Stimulated activated naive CD8-positive, alpha-beta T cell treated with anti-CD3 and anti-CD28 coated beads, Interleukin-15, amount 100 ng/mL, for 72 hours (primary cell): ENCODE results near the gene DMBT1.
"Not testable (repeated sequence)": the region's sequence is repeated elsewhere in the genome, so short reads cannot be mapped to it uniquely, and the experiment has no call there.

ENCODE experiments used
- ATAC-seq: fragments of 150-1000 bp; cut with Tn5 transposase; 2 replicates; pipeline ENCODE4 v1.10.0; 2021; ENCODE audit warnings: mild to moderate bottlenecking, moderate library complexity
- DNase-seq, 2 donors: peaks; one replicate each; pipeline ENCODE4 v3.0.0; 2021 to 2022
- H3K27ac Mint-ChIP-seq, 2 donors: one replicate each; pipeline ENCODE4 v1.8.0; 2022; ENCODE audit warnings: mild to moderate bottlenecking in 2 of 2, mixed read lengths in 2 of 2, moderate library complexity in 2 of 2
- H3K27me3 Mint-ChIP-seq: one replicate; pipeline ENCODE4 v1.8.0; 2022; ENCODE audit warnings: mixed read lengths
- H3K4me1 Mint-ChIP-seq: one replicate; pipeline ENCODE4 v1.8.0; 2022; ENCODE audit warnings: mild to moderate bottlenecking, mixed read lengths
- H3K4me3 Mint-ChIP-seq, 2 donors: one replicate each; pipeline ENCODE4 v1.8.0; 2022; ENCODE audit warnings: mild to moderate bottlenecking in 2 of 2, mixed read lengths in 2 of 2, moderate library complexity in 1 of 2
- H3K9me3 Mint-ChIP-seq, 2 donors: one replicate each; pipeline ENCODE4 v1.8.0; 2022; ENCODE audit warnings: mixed read lengths in 2 of 2

The DMBT1 gene

DNA sequence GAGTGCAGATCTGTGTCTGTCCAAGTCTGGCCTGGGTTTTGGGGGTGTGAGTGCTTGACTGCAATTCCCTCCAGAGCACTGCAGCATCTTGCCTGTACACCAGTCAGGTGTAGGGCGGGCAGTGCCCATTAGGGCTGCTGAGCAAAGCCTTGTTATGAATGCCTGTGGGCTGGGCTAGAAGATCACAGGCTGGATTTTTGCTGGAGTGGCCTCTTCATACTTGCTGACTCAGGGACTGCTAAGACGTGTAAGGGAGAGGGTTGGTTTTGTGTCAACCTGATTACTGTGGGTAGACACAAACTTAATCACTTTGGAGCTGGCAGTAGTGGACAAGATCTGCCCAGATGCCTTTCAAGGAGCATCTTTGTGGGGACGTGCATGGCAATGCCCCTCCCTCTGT is 29.6 kb downstream of the DMBT1 start:
- H3K9me3 Mint-ChIP-seq: no peaks in the 10 kb centered on the region
- no peak overlapping the region for H3K27ac Mint-ChIP-seq
- ATAC-seq (no peak), DNase-seq (no peak)
- H3K27me3 Mint-ChIP-seq: peaks cover 8% of the 10 kb centered on the region
- H3K4me3 Mint-ChIP-seq: no peak overlapping the region
- no peaks in the 10 kb centered on the region for H3K4me1 Mint-ChIP-seq

DNA sequence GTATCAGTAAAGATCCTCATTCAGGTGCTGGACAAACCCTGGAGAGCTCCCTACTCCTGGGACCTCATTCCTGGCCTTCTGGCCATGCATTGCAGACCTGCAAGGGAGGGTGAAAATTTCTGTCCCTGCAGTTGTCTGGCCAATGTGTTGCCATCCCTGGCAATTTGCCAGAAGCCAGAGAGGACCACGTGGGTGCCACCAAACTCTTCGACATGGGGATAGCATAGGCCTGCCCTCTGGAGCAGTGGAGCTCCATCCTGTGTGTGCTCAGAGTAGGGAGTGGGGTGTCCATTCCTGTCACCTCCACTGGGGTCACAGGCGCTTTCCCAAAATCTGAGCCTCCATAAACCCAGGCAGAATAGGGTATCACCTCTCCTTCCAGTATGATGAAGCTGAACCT is 31.2 kb downstream of the DMBT1 start:
- Mint-ChIP-seq H3K4me1 (no peaks in the 10 kb centered on the region), H3K27ac (no peak overlapping the region), H3K9me3 (no peaks in the 10 kb centered on the region), H3K4me3 (no peak overlapping the region), H3K27me3 (peaks cover 8% of the 10 kb centered on the region)
- no peak for DNase-seq
- no peak for ATAC-seq

- no peaks in the 10 kb centered on the region for H3K9me3 Mint-ChIP-seq
- H3K4me1 Mint-ChIP-seq: no peaks in the 10 kb centered on the region
- ATAC-seq (no peak), DNase-seq (no peak)
- no peak overlapping the region for H3K27ac Mint-ChIP-seq
- H3K27me3 Mint-ChIP-seq: peaks cover 8% of the 10 kb centered on the region
- H3K4me3 Mint-ChIP-seq: no peak overlapping the region
Measured at GRCh38 chr10:122592161-122592560, 31.6 kb downstream of the DMBT1 start.

DNA sequence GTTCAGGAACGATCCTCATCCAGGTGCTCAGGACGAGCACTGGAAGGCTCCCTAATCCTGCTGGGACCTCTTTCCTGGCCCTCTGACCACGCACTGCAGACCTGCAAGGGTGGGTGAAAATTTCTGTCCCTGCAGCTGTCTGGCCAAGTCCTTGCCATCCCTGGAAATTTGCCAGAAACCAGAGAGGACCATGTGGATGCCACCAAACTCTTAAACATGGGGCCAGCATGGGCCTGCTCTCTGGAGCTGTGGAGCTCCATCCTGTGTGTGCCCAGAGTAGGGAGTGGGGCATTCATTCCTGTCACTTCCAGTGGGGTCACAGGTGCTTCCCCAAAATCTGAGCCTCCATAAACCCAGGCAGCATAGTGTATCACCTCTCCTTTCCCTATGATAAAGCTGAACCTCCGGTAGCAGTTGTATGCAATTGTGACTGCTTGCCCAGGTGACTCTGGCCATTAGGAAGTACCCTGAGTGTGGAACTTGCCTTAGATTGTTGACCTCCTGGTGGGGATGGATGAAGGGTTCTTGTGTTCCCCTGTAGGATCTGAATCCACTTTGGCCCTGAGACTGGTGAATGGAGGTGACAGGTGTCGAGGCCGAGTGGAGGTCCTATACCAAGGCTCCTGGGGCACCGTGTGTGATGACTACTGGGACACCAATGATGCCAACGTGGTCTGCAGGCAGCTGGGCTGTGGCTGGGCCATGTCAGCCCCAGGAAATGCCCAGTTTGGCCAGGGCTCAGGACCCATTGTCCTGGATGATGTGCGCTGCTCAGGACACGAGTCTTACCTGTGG is 57.1 kb downstream of the DMBT1 start:
- ATAC-seq (no peak), DNase-seq (no peak)
- H3K4me3 Mint-ChIP-seq: no peak overlapping the region
- no peaks in the 10 kb centered on the region for H3K4me1 Mint-ChIP-seq
- no peaks in the 10 kb centered on the region for H3K9me3 Mint-ChIP-seq
- H3K27ac Mint-ChIP-seq: no peak overlapping the region
- H3K27me3 Mint-ChIP-seq: peaks cover 16% of the 10 kb centered on the region

GRCh38 chr10:122618461-122619165 is 58.1 kb downstream of the DMBT1 start:
- no peak overlapping the region for H3K27ac Mint-ChIP-seq
- no peak for ATAC-seq
- no peaks in the 10 kb centered on the region for H3K4me1 Mint-ChIP-seq
- DNase-seq: no peak
- H3K27me3 Mint-ChIP-seq: peaks cover 16% of the 10 kb centered on the region
- H3K4me3 Mint-ChIP-seq: no peak overlapping the region
- H3K9me3 Mint-ChIP-seq: no peaks in the 10 kb centered on the region

- H3K27me3 Mint-ChIP-seq: peaks cover 16% of the 10 kb centered on the region
- not testable (repeated sequence) for ATAC-seq, H3K4me3 Mint-ChIP-seq, H3K4me1 Mint-ChIP-seq, DNase-seq, H3K27ac Mint-ChIP-seq, H3K9me3 Mint-ChIP-seq
Measured at GRCh38 chr10:122620961-122621360, 60.4 kb downstream of the DMBT1 start.

DNA sequence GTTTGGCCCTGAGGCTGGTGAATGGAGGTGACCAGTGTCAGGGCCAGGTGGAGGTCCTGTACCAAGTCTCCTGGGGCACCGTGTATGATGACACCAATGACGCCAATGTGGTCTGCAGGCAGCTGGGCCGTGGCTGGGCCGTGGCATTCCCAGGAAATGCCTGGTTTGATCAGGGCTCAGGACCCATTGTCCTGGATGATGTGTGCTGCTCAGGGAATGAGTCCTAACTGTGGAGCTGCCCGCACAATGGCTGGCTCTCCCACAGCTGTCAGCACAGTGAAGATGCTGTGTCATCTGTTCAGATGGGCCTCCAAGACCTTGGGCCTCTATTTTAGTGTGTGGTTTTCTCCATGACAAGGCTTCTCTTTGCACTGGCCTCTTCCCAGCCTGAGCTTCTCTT is 64.0 kb downstream of the DMBT1 start:
- Mint-ChIP-seq H3K27me3 (no peaks in the 10 kb centered on the region), H3K4me3 (no peak overlapping the region), H3K4me1 (no peaks in the 10 kb centered on the region), H3K9me3 (no peaks in the 10 kb centered on the region), H3K27ac (no peak overlapping the region)
- DNase-seq (no peak), ATAC-seq (no peak)

DNA sequence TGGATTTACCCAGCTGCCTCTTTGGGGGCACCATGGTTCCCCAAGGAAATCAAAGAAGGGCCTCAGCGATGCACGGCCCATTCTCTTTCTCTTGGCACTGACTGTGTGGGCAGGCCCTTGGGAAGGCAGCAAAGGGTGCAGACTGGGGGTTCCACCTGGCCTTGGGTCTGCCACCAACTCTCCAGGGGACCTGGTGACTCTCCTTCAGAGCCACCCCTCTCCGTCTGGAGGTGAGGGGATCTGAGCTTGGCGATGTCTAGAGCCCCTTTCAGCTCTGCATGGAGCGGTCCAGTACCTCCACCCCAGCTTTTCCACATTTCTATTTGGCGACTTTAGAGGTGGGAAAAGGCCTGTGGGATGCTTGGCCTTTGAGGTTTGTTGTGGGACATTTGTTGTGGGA is 70.0 kb downstream of the DMBT1 start:
- no peak overlapping the region for H3K27ac Mint-ChIP-seq

GRCh38 chr10:122632031-122632430 is 71.5 kb downstream of the DMBT1 start:
- no peaks in the 10 kb centered on the region for H3K4me1 Mint-ChIP-seq
- ATAC-seq (no peak), DNase-seq (no peak)
- H3K27me3 Mint-ChIP-seq: peaks cover 3% of the 10 kb centered on the region
- no peak overlapping the region for H3K4me3 Mint-ChIP-seq
- H3K27ac Mint-ChIP-seq: no peak overlapping the region
- no peaks in the 10 kb centered on the region for H3K9me3 Mint-ChIP-seq

More for the DNA sequence above, 70.0 kb downstream of the DMBT1 start:
- DNase-seq (no peak), ATAC-seq (no peak)
- Mint-ChIP-seq H3K9me3 (no peaks in the 10 kb centered on the region), H3K27me3 (no peaks in the 10 kb centered on the region), H3K4me1 (no peaks in the 10 kb centered on the region), H3K4me3 (no peak overlapping the region)

DNA sequence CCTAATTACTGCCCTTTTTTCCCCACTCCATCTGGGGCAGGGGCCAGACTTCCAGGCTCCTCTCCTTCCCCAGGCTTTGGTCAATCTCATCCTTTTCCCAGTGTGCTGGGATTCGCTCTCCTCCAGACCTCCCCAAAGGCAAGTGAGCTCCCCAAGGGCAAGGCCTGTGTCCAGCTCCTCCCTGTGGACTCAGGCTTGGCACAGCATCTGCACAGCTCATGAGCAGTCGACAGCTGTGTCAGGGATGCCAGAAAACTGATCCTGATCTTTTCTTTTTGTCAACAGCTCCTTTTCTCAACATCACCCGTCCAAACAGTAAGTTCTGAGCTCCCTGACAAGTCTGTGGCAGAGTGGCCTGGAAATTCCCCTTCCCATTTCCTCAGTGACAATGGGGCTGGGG is 72.0 kb downstream of the DMBT1 start:
- H3K27ac Mint-ChIP-seq: peak overlapping the region in 1 of 2 donors; percentile 22
- no peaks in the 10 kb centered on the region for H3K4me1 Mint-ChIP-seq
- peaks cover 7% of the 10 kb centered on the region for H3K27me3 Mint-ChIP-seq
- no peaks in the 10 kb centered on the region for H3K9me3 Mint-ChIP-seq
- ATAC-seq: no peak
- no peak for DNase-seq
- no peak overlapping the region for H3K4me3 Mint-ChIP-seq

- Mint-ChIP-seq H3K27ac (no peak overlapping the region), H3K9me3 (no peaks in the 10 kb centered on the region), H3K4me1 (no peaks in the 10 kb centered on the region), H3K4me3 (no peak overlapping the region), H3K27me3 (peaks cover 7% of the 10 kb centered on the region)
- ATAC-seq: no peak
- no peak for DNase-seq
Measured at GRCh38 chr10:122636953-122637352, 76.4 kb downstream of the DMBT1 start.

GRCh38 chr10:122637376-122637775 is 76.8 kb downstream of the DMBT1 start:
- no peak for DNase-seq
- Mint-ChIP-seq H3K27me3 (peaks cover 7% of the 10 kb centered on the region), H3K4me1 (no peaks in the 10 kb centered on the region), H3K9me3 (no peaks in the 10 kb centered on the region), H3K4me3 (no peak overlapping the region), H3K27ac (no peak overlapping the region)
- ATAC-seq: no peak

DNA sequence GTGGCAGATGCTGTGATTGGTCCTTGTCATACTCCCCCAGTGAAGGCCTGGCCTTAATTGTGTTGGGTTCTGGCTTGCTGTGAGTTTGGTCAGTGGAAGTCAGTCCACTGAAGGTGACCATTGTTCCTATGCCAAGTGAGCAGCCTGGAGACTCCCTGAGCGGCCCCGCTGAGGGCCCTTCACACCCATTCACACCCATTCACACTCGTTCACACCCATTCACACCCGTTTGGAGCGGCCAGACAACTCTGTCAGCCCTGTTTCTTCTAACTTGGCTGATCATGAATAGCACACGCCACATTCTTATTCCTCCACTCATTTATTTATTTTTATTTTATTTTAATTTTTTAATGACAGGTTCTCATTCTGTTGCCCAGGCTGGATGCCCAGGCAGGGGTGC is 77.6 kb downstream of the DMBT1 start:
- Mint-ChIP-seq H3K4me3 (no peak overlapping the region), H3K27ac (no peak overlapping the region), H3K4me1 (no peaks in the 10 kb centered on the region), H3K27me3 (peaks cover 7% of the 10 kb centered on the region), H3K9me3 (no peaks in the 10 kb centered on the region)
- ATAC-seq (no peak), DNase-seq (no peak)

DNA sequence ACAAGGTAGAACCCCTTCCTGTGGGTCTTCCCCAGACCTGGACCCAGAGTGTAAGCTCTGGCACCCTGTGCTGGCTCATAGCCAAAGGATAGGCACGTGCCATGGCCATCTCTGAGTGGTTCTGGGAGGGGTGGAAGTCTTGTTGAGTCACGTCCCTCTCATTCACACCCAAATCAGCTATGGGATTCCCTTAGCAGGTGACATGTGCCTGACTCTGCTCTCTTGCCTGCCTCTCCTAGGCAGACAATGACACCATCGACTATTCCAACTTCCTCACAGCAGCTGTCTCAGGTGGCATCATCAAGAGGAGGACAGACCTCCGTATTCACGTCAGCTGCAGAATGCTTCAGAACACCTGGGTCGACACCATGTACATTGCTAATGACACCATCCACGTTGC is 79.2 kb downstream of the DMBT1 start:
- ATAC-seq: no peak
- Mint-ChIP-seq H3K4me3 (no peak overlapping the region), H3K4me1 (no peaks in the 10 kb centered on the region), H3K27me3 (peaks cover 13% of the 10 kb centered on the region), H3K9me3 (no peaks in the 10 kb centered on the region), H3K27ac (no peak overlapping the region)
- no peak for DNase-seq

DNA sequence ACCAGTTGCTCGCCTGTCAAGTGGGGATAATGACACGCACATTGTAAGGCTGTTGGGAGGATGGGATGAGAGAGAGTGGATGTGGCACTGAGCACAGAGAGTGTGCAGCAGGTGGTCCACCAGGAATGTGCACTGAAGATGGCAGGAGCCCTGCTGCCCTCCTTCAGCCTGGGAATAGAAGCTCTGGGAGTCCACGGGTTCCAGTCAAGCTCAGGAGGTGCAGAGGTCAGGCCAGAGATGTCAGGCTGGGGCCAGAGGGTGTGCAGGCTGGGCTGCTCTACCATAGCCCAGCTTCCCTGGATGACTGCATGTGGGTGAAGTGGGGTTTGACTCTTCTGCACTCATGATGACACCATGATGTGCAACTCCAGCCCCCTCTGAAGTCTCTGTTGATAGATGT is 80.4 kb downstream of the DMBT1 start:
- Mint-ChIP-seq H3K27me3 (peaks cover 20% of the 10 kb centered on the region), H3K4me1 (no peaks in the 10 kb centered on the region), H3K4me3 (no peak overlapping the region), H3K9me3 (no peaks in the 10 kb centered on the region), H3K27ac (no peak overlapping the region)
- DNase-seq: no peak
- no peak for ATAC-seq

- ATAC-seq (no peak), DNase-seq (no peak)
- H3K27ac Mint-ChIP-seq: no peak overlapping the region
- H3K4me3 Mint-ChIP-seq: no peak overlapping the region
- no peaks in the 10 kb centered on the region for H3K9me3 Mint-ChIP-seq
- no peaks in the 10 kb centered on the region for H3K4me1 Mint-ChIP-seq
- peaks cover 33% of the 10 kb centered on the region for H3K27me3 Mint-ChIP-seq
Measured at GRCh38 chr10:122642726-122643605, 82.4 kb downstream of the DMBT1 start.
